ENCODE data around the gene TXNRD2.

GRCh38 chr22:19967850-19968449 lies 26.3 kb upstream of the TXNRD2 start:
- TF ChIP-seq, protein P1, sequence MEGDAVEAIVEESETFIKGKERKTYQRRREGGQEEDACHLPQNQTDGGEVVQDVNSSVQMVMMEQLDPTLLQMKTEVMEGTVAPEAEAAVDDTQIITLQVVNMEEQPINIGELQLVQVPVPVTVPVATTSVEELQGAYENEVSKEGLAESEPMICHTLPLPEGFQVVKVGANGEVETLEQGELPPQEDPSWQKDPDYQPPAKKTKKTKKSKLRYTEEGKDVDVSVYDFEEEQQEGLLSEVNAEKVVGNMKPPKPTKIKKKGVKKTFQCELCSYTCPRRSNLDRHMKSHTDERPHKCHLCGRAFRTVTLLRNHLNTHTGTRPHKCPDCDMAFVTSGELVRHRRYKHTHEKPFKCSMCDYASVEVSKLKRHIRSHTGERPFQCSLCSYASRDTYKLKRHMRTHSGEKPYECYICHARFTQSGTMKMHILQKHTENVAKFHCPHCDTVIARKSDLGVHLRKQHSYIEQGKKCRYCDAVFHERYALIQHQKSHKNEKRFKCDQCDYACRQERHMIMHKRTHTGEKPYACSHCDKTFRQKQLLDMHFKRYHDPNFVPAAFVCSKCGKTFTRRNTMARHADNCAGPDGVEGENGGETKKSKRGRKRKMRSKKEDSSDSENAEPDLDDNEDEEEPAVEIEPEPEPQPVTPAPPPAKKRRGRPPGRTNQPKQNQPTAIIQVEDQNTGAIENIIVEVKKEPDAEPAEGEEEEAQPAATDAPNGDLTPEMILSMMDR (IDR thresholded peaks at IDR 0.05; ENCODE audit: borderline replicate concordance, extremely low read depth, low read length, poor library complexity, severe bottlenecking), result no peak
- no peak for TF ChIP-seq EZH2 (IDR thresholded peaks at IDR 0.05; ENCODE audit: borderline replicate concordance, low read depth, low read length, severe bottlenecking)
